NK-92 (cell line): ENCODE results near the gene FLT4.

Experiments used
- DNase-seq: peaks from one replicate; lab custom pipeline; 2025; ENCODE audit not compliant: unreplicated experiment; lab: John Stamatoyannopoulos, UW

The FLT4 gene

GRCh38 chr5:180643191-180643851, 6.1 kb downstream of the FLT4 start:
- DNase-seq: no peak

GRCh38 chr5:180642779-180643178, 6.6 kb downstream of the FLT4 start:
- no peak for DNase-seq

- no peak for DNase-seq
These were observed 7.1 kb downstream of the FLT4 start for GRCh38 chr5:180642181-180642775.

- DNase-seq: no peak
These were observed 7.9 kb downstream of the FLT4 start for GRCh38 chr5:180641566-180641900.

- DNase-seq: no peak
These were observed 8.4 kb downstream of the FLT4 start for GRCh38 chr5:180640861-180641565.

- no peak for DNase-seq
These were observed 8.9 kb downstream of the FLT4 start for GRCh38 chr5:180640611-180640860.

GRCh38 chr5:180639741-180640610, 9.4 kb downstream of the FLT4 start:
- DNase-seq: no peak

- DNase-seq: no peak
These were observed 10.1 kb downstream of the FLT4 start for GRCh38 chr5:180639287-180639686.

GRCh38 chr5:180637962-180638680, 11.3 kb downstream of the FLT4 start:
- DNase-seq: no peak

GRCh38 chr5:180636403-180637075, 12.9 kb downstream of the FLT4 start:
- no peak for DNase-seq

- DNase-seq: no peak
These were observed 13.4 kb downstream of the FLT4 start for GRCh38 chr5:180636016-180636402.

GRCh38 chr5:180633283-180634177, 15.9 kb downstream of the FLT4 start:
- no peak for DNase-seq

- no peak for DNase-seq
These were observed 16.6 kb downstream of the FLT4 start for GRCh38 chr5:180632768-180633167.

GRCh38 chr5:180631549-180632383, 17.6 kb downstream of the FLT4 start:
- DNase-seq: no peak

- no peak for DNase-seq
These were observed 19.0 kb downstream of the FLT4 start for GRCh38 chr5:180630426-180630825.

- no peak for DNase-seq
These were observed 19.5 kb downstream of the FLT4 start for GRCh38 chr5:180629831-180630382.

- no peak for DNase-seq
These were observed 20.3 kb downstream of the FLT4 start for GRCh38 chr5:180628827-180629750.
